ENCODE results near the gene KLHDC2.
A peak's percentile ranks its signal among the peaks of the same experiment; 100 is the strongest.
"Not testable (repeated sequence)": the region's sequence is repeated elsewhere in the genome, so short reads cannot be mapped to it uniquely, and the experiment has no call there.

KLHDC2 gene, protein sequence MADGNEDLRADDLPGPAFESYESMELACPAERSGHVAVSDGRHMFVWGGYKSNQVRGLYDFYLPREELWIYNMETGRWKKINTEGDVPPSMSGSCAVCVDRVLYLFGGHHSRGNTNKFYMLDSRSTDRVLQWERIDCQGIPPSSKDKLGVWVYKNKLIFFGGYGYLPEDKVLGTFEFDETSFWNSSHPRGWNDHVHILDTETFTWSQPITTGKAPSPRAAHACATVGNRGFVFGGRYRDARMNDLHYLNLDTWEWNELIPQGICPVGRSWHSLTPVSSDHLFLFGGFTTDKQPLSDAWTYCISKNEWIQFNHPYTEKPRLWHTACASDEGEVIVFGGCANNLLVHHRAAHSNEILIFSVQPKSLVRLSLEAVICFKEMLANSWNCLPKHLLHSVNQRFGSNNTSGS

DNA sequence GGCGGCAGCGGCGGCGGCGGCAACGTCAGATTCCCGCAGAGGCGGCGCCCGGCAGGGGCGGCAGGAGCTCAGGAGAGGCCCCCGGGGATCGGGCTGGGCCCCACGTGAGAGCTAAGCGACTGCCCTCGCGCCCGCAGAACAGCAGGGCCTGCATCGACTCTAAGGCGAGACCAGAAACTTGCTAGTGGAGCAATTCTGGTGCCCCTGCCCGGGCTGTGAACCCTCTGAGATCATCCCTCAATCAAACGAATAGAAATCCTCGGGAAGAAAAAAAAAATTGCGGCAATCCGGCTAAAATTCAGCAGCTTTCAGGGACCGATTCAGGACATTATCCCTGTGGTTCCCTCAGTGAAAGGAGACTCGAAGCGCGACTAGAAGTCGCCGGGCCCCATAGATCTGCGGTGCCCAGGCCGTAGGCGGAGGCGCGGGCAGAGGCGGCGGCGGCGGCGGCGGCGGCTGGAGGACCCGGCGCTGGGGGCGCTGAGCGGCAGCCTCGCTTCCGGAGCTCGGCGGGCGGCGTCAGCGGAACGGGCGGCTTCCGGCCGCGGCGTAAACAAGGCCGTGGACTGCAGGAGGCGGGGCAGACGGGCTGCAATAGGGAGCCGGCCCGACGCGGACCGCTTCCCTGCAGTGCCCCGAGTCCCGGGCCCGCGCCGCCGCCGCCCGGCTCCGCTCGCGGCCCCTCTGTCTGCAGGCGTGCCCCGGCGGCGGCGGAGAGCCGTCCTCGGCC, at the start of gene KLHDC2:
Gene KLHDC2 (plus strand): TSS at position 583 of the 730 bp plus-strand sequence. CDS start 316 bp downstream, outside the sequence.
- DNase-seq (ENCODE audit: insufficient read length, low spot score) (peak; percentile 78), FAIRE-seq (peak; percentile 62)

DNA sequence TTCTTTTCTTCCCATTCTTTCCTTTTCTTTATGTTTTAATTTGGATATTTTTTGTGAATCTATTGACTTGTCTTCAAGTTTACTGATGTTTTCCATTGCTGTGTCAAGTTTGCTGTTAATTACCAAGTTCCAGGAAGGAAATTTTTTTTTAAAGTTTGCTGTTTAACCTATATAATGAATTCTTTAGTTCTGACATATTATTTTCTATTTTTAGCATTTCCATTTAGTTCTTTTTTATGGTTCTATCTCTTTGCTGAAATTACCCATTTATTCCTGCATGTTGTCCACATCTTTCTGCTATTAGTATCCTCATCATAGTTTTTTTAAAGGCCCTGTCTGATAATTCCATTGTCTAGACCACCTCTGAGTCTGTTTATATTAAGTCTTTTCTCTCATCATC, 47.2 kb upstream of the KLHDC2 start:
- FAIRE-seq (no peak), DNase-seq (ENCODE audit: insufficient read length, low spot score) (no peak)

DNA sequence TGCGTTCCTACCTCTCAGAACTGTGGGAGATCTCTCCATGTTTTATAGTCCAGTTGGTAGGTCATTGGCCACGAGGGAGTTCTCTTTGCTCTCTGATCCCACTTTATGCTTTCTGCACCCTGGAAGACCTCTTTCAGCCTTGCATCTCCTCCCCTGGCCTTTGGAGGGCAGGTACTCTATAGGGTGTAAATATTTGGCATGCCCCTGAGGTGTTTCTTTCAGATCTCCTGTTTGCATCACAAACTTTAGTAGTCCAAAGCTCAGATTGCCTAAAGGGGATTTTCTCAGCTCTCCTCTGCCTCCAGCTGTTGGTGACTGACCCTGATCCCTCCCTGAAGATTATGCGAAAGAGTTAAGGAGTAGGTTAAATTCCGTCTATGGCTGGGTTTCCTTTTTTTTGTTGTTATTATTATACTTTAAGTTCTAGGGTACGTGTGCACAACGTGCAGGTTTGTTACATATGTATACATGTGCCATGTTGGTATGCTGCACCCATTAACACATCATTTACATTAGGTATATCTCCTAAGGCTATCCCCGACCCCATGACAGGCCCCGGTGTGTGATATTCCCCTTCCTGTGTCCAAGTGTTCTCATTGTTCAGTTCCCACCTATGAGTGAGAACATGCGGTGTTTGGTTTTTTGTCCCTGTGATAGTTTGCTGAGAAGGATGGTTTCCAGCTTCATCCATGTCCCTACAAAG, 46.1 kb upstream of the KLHDC2 start:
- FAIRE-seq; DNase-seq (ENCODE audit: insufficient read length, low spot score): not testable (repeated sequence)

DNA sequence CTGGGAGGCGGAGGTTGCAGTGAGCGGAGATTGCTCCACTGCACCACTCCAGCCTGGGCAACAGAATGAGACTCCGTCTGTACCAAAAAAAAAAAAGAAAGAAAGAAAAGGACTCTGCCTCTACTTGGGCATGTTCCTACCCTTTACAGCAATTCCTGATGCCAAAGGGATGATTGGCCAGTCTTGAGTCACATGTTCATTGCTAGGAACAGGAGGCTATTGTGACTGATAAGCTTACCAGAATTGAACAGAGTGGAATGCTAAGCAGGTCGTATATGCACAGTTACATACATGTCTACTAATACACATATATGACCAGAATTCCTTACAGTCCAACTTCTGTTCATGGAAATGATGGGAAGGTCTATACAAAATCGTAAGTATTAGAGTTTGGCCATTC, 40.8 kb upstream of the KLHDC2 start:
- FAIRE-seq (no peak), DNase-seq (ENCODE audit: insufficient read length, low spot score) (no peak)

DNA sequence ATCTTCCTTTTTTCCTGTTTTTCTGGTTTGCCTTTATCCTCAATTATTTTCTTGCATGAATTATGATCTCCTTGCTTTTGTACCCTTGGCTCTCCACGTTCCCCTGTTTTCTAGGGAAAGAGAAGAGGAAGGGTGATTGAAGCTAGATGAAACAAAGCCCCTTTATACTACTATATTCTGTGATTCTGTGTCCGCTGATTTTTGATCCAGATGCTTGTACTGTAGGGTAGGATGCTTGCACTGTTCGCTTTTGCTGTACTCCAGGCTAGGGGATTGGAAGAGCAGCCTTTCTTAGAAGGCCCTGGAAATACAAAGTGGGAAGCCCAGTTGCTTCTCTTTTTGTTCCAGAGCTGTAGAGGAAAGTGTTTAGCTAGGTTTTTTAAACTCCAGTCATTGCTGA, 35.1 kb upstream of the KLHDC2 start:
- no peak for DNase-seq (ENCODE audit: insufficient read length, low spot score)
- FAIRE-seq, result no peak

DNA sequence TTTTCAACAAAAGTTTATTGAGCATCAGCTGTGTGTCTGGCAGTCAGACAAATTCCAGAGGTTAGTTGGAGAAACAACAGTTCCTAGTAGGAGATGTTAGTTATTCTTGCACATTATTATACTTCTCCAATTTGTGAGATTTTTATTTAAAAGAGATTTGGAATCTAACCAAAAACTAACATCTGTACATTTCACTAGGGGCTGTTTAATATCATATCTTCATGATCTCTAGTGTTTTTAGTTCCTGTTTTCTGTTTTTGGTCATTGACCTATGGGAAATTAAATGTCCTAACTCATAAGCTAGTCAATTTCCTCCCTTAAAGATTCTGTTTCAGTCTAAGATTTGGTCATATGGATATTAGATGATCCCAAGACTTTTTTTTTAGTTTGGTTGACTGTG, 34.1 kb upstream of the KLHDC2 start:
- no peak for DNase-seq (ENCODE audit: insufficient read length, low spot score)

DNA sequence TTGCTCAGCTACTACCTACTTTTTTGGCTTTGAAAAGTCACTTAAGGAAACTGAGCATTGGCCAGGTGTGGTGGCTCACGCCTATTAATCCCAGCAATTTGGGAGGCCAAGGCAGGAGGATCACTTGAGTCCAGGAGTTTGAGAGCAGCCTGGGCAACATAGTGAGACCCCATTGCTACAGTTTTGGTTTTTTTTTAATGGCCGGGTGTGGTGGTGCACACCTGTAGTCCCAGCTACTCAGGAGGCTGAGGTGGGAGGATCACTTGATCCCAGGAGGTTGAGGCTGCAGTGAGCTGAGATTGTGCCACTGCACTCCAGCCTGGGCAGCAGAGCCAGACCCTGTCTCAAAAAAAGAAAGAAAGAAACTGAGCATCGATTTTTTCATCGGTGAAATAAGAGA, 32.3 kb upstream of the KLHDC2 start:
- FAIRE-seq; DNase-seq (ENCODE audit: insufficient read length, low spot score): not testable (repeated sequence)

More for the DNA sequence above, 34.1 kb upstream of the KLHDC2 start:
- FAIRE-seq, result no peak

DNA sequence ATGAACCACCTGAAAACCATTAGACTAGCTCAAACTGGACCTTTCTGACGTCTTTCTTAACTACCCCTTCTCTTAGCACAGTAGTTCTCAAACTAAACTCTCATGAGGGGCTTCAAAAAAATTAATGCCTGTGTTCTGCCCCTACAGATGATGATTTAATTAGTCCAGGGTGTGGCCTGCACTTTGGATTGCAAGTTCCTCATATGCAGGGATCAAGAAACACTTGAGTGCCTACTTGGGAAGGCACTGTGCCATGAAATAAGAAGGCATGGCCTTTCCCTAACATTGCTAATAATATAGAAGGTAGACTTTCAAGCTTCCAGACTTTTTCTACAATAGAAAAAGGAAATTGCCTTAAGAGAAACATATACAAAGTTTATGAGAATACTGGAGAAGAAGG, 22.8 kb upstream of the KLHDC2 start:
- no peak for DNase-seq (ENCODE audit: insufficient read length, low spot score)
- no peak for FAIRE-seq

DNA sequence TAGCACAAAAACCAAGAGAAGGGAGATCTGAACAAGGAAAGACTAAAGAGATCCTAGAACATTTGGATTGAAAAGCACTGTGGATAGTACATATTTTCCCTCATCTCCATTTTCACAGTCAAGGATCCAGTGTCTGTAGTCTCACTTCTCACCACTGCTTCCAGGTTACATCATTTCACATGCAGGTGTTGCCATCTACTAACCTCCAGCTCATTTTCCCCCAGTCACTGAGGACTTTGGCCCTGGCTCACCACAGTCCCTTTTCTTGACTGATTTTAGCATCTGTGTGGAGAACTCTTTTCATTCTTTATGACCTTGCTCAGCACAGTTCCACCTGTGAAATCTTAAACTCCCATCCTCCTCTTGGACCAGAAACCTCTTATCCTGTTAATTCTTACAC, 21.5 kb upstream of the KLHDC2 start:
- not testable (repeated sequence) for FAIRE-seq; DNase-seq (ENCODE audit: insufficient read length, low spot score)

DNA sequence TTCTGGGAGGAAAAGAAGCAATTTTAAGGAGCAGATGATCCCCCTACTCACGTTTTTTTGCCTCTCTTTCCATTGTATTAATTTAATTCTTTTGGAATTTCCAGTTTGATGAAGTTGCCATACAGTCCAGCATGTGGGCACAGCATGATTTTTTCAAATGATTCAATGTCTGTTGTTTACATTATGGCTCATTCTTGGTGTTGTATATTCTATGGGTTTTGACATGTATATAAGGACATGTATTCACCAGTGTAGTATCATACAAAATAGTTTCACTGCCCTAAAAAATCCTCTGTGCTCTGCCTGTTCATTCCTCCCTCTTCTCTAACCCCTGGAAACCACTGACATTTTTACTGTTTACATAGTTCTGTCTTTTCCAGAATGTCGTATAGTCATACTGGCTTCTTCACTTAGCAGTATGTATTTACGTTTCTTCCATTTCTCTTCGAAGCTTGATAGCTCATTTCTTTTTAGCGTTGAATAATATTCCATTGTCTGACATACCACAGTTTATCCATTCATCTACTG, 13.3 kb upstream of the KLHDC2 start:
- FAIRE-seq (no peak), DNase-seq (ENCODE audit: insufficient read length, low spot score) (no peak)

DNA sequence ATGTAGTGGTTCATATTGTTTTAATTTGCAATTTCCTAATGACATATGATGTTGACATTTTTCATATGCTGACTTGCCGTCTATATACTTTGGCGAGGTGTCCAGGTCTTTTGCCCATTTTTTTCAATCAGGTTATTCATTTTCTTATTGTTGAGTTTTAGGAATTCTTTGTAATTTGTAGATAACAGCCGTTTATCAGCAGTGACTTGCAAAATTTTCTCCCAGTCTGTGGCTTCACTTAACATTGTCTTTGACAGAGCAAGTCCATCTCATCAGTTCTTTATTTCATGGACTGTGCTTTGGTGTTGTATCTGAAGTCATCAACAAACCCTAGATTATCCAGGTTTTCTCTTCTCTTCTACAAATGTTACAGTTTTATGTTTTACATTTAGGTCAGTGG, 12.6 kb upstream of the KLHDC2 start:
- DNase-seq (ENCODE audit: insufficient read length, low spot score), result no peak
- FAIRE-seq, result no peak

DNA sequence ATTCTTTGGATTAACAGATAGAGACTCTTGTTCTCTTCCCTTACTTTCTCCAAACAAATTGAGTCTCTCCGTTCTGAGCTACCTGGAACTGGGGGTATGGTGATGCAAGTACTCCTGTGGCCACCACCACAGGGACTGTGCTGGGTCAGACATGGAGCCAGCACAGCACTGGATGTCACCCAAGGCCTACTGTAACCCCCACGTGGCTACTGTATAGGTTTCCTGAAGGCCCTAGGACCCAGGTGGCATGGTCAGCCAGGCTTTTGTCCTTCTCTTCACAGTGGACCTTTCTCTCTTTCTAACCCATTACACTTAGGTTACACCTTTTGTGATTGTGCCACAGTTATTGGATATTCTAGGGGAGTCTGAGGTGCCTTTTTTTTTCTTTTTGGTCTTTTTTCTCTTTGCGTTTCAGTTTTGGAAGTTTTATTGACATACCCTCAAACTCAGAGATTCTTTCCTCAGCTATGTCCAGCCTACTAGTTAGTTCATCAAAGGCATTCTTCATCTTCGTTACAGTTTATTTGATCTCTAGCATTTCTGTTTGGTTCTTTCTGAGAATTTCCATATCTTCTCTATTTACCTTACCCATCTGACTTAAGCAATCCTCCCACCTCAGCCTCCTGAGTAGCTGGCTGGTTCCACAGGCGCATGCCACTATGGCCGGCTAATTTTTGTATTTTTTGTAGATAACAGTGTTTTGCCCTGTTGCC, 6.0 kb upstream of the KLHDC2 start:
- FAIRE-seq (no peak), DNase-seq (ENCODE audit: insufficient read length, low spot score) (no peak)

DNA sequence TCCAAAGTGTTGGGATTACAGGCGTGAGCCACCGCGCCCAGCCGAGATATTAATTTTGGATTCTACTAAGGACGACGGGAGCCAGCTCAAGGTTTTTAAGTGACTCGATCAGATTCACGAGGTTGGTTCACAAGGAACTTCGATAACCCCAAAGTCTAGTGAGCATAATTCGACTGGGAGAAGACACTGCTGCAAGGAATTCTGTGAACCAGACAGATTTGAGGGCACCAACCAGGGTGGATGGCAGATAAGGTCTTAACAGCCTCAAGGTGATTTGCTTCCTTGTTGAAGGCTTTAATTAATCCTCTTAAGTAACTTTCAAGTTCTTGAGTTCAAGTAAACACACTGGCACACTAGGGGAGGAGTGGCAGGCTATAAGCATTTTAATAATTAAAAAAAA, 1.1 kb upstream of the KLHDC2 start:
- DNase-seq (ENCODE audit: insufficient read length, low spot score), result no peak
- no peak for FAIRE-seq

DNA sequence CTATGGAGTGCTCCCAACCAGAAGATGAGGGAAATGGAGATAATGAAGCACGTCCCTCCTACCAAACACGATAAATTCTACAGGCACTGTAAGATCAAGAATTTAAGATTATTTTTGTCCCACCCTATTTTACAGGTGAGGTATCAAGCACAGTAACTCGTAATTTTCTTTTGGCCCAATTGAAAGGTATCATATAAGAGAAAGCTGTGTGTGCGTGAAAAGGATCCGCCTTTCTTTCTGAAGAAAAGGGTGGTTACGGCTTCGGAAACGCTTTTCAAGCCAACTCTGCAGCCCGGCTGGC, 733 bp upstream of the KLHDC2 start:
- FAIRE-seq (no peak), DNase-seq (ENCODE audit: insufficient read length, low spot score) (no peak)

DNA sequence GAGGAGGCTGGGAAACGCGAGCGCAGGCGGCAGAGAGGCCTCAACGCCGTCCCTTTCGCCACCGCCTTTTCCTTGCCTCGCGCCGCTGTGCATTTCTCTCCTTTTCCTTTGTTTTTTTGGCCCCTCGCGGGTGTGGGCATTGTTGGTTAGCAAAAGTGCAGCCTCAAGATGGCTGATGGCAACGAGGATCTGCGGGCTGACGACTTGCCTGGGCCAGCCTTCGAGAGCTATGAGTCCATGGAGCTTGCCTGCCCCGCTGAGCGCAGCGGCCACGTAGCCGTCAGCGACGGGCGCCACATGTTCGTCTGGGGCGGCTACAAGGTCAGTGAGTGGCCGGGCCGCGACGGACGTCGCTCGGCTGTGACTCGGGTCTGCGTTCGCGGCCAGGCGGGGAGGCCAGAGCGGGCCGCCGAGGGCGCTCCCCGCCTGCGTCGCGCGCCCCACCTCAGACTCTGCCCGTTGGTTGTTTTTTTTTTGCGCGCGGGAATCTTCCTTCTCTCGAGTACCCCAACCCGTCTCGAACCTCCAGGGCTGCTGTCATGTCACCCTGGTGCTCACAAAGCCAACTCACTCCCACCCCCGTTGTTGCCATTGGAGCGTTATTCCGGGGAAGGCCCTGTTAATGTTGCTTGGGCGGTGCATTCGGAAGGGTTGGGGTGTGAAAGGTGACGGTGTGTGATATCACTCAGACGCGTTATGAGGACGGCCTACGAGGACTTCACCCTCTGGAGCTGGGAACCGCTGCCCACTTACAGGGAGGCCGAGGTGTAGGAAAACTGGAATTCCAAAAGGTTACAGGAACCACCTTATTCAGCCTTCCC, 558 bp downstream of the KLHDC2 start:
- FAIRE-seq (peak; percentile 36), DNase-seq (ENCODE audit: insufficient read length, low spot score) (peak; percentile 42)

DNA sequence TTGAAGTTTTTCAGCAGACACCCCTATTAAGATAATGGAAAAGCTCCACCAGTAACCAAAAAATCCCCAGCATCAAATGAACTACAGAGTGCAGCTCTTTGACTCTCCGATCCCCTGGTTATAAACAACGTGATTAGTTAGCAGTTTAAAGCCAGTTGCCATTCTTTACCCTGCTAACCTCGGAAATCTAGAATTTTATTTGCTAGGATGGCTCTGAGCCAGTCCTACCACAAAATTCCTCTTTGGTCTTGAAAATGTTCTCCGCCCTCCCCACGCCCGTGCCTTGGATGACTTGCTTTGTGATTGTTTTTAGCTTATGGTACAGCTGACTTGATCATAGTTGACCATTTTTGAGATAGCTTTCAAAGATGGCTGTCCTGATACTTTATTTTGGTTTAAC, 1.2 kb downstream of the KLHDC2 start:
- no peak for DNase-seq (ENCODE audit: insufficient read length, low spot score)
- FAIRE-seq, result no peak

DNA sequence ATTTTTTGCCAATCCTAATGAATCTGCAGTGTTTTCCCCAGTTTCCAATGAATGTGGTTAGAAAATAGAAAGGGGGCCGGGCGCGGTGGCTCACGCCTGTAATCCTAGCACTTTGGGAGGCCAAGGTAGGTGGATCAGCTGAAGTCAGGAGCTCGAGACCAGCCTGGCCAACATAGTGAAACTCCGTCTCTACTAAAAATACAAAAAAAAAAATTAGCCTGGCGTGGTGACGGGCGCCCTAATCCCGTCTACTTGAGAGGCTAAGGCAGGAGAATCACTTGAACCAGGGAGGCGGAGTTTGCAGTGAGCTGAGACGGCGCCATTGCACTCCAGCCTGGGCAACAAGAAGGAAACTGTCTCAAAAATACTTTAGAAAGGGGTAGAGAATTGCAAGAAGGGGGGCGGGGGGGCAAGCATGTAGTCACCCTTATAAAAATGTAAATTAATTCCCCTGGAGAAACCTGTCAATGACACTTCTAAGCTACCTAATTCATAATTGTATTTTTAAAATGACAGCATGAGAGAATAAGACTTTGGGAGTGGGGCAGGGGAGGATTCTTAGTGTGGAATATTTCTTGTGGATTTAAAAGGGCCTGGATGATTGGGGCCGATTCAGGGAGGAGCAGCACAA, 1.7 kb downstream of the KLHDC2 start:
- no peak for FAIRE-seq
- DNase-seq (ENCODE audit: insufficient read length, low spot score), result no peak

DNA sequence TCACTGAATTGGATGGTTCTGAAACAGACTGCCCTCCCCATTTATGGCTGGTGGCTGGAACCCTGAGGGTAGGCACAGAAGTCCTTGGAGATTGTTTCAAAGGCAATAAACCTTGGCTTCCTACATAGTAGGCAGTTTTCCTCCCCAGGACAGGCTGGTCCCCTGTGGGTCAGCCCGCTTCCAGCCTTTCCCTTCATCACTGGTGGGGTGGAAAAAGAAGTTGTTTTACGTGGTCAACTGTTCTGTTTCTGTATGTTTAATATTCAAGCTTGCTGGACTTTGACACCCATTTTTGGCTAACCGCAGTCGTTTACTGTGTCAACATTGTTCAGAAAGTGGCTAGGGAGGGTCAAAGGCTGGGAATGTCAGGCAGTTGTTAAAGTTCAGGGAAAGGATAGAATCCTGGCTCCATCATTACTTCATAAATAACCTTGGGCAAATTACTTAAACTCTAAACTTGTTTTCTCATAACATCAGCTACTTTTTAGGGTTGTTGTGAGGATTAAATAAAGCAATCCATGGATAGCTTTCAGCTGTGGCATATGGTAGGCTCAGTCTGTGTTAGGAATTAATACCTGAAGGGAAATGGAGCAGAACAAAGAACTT, 2.4 kb downstream of the KLHDC2 start:
- DNase-seq (ENCODE audit: insufficient read length, low spot score) (no peak), FAIRE-seq (no peak)

DNA sequence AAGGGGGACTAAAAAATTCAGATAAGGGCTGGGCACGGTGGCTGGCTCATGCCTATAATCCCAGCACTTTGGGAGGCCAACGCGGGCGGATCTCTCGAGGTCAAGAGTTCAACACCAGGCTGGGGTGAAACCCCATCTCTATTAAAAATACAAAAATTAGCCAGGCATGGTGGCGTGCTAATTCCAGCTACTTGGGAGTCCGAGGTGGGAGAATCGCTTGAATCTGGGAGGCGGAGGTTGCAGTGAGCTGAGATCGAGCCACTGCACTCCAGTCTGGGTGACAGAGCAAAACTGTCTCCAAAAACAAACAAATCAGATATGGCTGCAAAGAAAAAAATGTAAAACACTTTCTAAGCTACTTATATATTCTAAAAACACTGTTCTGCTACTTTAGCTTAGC, 3.7 kb downstream of the KLHDC2 start:
- not testable (repeated sequence) for FAIRE-seq; DNase-seq (ENCODE audit: insufficient read length, low spot score)
